ENCODE data around the gene COA8.

The COA8 gene, protein sequence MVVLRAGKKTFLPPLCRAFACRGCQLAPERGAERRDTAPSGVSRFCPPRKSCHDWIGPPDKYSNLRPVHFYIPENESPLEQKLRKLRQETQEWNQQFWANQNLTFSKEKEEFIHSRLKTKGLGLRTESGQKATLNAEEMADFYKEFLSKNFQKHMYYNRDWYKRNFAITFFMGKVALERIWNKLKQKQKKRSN

DNA sequence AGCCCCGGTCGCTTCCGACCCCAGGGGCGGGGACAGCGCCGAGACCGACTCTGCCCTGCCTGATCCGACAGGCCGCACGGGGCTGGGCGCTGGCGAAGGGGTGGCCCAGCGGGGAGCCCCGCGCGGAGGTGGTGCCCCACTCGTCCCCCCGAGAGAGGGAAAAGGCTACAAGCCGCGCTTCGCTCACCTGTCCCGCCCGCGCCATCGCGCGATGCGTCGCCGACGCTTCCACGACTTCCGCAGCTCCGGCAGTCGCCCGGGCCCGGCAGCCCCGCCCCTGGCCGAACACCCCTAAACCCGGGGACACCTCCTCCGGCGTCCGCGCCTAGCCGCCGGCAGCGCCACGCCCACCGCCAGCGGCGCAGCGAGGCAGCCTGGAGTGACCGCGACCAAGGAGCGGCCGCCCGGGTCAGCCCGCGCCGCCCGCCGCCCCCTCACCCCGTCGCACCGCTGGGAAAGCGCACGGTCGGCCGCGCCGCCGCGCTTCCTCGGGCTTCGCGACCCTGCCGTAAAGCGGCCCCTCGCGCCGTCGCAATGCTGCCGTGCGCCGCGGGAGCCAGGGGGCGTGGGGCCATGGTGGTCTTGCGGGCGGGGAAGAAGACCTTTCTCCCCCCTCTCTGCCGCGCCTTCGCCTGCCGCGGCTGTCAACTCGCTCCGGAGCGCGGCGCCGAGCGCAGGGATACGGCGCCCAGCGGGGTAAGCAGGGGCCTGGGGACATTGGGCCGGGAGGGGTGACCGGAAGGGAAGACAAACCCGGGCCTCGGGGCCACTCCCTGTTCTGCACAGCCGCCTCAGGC lies at the start of gene COA8, which contains the start of gene BAG5:
Gene COA8, plus strand, starts transcription at position 532 of the 797 bp plus-strand sequence. Its CDS starts 42 bp downstream, at position 574.
Gene BAG5, minus strand, starts transcription at position 229 of the 797 bp plus-strand sequence. CDS start 1,493 bp downstream, outside the sequence.
- H3K4me3 ChIP-seq (ENCODE audit: low read length): peak within 1 kb of the TSS; percentile 89
- no peak for DNase-seq (ENCODE audit: low read depth)
- TF ChIP-seq, protein P1, sequence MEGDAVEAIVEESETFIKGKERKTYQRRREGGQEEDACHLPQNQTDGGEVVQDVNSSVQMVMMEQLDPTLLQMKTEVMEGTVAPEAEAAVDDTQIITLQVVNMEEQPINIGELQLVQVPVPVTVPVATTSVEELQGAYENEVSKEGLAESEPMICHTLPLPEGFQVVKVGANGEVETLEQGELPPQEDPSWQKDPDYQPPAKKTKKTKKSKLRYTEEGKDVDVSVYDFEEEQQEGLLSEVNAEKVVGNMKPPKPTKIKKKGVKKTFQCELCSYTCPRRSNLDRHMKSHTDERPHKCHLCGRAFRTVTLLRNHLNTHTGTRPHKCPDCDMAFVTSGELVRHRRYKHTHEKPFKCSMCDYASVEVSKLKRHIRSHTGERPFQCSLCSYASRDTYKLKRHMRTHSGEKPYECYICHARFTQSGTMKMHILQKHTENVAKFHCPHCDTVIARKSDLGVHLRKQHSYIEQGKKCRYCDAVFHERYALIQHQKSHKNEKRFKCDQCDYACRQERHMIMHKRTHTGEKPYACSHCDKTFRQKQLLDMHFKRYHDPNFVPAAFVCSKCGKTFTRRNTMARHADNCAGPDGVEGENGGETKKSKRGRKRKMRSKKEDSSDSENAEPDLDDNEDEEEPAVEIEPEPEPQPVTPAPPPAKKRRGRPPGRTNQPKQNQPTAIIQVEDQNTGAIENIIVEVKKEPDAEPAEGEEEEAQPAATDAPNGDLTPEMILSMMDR (conservative IDR thresholded peaks at IDR 0.05; ENCODE audit: low read depth, low read length): no peak

GRCh38 chr14:103514596-103515421 lies 48.0 kb upstream of the COA8 start:
- TF ChIP-seq, protein P1 (conservative IDR thresholded peaks at IDR 0.05; ENCODE audit: low read depth, low read length): no peak
- no peak overlapping the region for H3K4me3 ChIP-seq (ENCODE audit: low read length)
- DNase-seq (ENCODE audit: low read depth): no peak

DNA sequence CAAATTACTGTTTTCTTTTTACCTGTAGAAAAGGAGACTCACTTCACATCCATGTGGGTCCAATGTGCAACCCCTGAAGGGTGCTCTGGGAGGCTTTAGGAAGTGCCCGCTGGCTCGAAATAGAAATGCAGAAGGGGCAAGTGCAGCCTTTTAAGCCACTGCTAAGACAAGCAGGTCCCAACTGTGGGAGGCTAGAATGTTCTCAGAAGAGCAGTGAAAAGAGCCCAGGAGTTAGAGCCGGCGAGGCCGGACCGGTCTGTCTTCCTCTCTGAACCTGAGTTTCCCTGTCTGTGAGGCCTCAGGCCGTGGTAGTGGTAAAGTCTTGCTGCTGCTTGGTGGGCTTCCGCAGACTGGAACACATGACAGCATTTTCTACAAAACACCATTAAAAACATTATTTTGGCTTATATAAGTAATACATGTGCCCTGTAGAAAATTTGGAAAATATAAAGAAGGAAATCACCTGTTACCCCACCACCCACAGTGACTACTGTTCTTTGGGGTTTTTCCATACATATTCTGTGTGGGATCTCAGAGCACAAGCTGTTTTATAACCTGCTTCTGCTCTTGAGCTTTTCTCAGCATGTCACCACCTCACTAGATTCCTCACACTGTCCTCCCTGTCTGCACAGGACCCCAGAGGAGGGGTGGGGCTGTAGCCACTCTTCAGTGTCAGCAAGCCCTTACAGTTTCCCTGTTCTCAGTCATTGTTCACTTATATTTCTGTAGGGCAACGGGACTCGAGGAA lies 46.2 kb upstream of the COA8 start:
- no peak overlapping the region for H3K4me3 ChIP-seq (ENCODE audit: low read length)
- TF ChIP-seq, protein P1 (conservative IDR thresholded peaks at IDR 0.05; ENCODE audit: low read depth, low read length): no peak
- no peak for DNase-seq (ENCODE audit: low read depth)

DNA sequence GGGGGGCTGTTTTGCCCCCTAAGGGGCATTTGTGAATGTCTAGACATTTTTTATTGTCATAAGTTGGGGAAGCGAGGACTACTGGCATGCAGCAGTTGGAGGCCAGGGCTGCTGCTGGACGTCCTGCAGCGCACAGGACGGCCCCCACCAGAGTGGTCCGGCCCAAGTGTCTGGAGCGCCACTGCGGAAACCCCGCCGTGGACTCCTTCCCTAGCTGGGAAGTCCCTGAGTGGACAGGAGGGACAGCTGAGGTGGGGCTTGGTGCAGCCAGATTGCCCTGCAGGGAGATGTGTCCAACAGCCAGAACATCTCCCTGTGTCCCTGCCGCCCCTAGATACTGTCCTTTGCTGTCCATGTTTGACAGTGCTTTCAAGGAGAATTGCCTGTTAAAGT lies 45.6 kb upstream of the COA8 start:
- no peak overlapping the region for H3K4me3 ChIP-seq (ENCODE audit: low read length)
- no peak for DNase-seq (ENCODE audit: low read depth)
- TF ChIP-seq, protein P1 (conservative IDR thresholded peaks at IDR 0.05; ENCODE audit: low read depth, low read length): no peak

DNA sequence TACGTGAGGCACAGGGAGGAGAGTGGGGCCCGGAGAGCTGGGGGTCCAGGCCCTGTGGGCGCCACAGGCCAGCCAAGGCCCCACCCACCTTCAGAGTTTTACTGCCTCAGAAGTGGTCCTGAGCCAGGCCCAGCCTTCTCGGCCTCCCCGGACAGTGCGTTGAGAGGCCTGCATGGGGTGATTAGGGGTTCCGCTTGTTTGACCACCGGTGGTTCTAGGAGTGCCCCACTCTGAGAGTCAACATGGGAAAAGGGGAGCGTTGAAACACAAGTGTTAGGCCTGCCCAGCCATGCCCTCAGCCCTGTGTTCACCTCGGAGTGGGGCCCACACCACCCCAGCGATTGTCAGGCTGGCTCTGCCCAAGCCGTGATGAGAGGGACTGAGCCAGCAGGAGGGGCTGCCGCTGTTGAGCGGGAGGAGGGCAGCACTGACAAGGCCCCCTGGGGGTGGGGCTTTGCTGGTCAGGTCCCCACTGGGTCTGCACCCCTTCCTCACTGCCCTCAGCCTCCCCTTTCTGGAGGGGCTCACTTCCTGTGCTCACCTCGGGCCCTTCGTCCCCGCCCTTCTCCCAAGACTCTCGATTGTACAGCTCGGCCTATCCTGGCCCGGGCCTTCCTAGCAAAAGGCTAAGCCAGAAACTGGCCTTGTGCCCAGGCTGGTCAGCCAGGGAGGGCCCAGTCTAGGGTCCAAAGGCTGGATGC lies 44.9 kb upstream of the COA8 start:
- H3K4me3 ChIP-seq (ENCODE audit: low read length): no peak overlapping the region
- TF ChIP-seq, protein P1 (conservative IDR thresholded peaks at IDR 0.05; ENCODE audit: low read depth, low read length): no peak
- no peak for DNase-seq (ENCODE audit: low read depth)
